Naive B cell (primary cell): ENCODE data around the gene ARHGEF7. TPM values are rescaled to one million over a fixed set of nuclear protein-coding genes. Genes with fewer than 3 reads are reported as not detected.
"Not testable (repeated sequence)": the region's sequence is repeated elsewhere in the genome, so short reads cannot be mapped to it uniquely, and the experiment has no call there.

Experiments
- ATAC-seq, 2 donors: fragments of 150-1000 bp; cut with Tn5 transposase; 2 replicates each; pipeline ENCODE4 v1.10.0; 2021; ENCODE audit warnings: low read depth in 2 of 2, mild to moderate bottlenecking in 2 of 2, moderate library complexity in 2 of 2
- DNase-seq: peaks from one replicate; pipeline ENCODE4 v3.0.0; 2022
- H3K27ac Mint-ChIP-seq, 6 donors: one replicate each; pipeline ENCODE4 v1.8.0; 2020 to 2022; ENCODE audit warnings: mild to moderate bottlenecking in 6 of 6, mixed read lengths in 6 of 6, moderate library complexity in 5 of 6, inconsistent platforms in 2 of 6
- H3K27me3 Mint-ChIP-seq, 3 donors: one replicate each; pipeline ENCODE4 v1.8.0; 2021 to 2022; ENCODE audit warnings: mixed read lengths in 3 of 3, mild to moderate bottlenecking in 1 of 3
- H3K36me3 Mint-ChIP-seq, 2 donors: one replicate each; pipeline ENCODE4 v1.8.0; 2020 to 2022; ENCODE audit warnings: mixed read lengths in 2 of 2, inconsistent platforms in 1 of 2, mild to moderate bottlenecking in 1 of 2
- H3K4me1 Mint-ChIP-seq, 3 donors: one replicate each; pipeline ENCODE4 v1.8.0; 2020 to 2022; ENCODE audit warnings: mixed read lengths in 3 of 3, inconsistent platforms in 1 of 3, mild to moderate bottlenecking in 1 of 3, moderate library complexity in 1 of 3
- H3K4me3 Mint-ChIP-seq, 8 donors: one replicate each; pipeline ENCODE4 v1.8.0; 2020 to 2022; ENCODE audit warnings: mild to moderate bottlenecking in 8 of 8, mixed read lengths in 8 of 8, moderate library complexity in 8 of 8, inconsistent platforms in 2 of 8
- H3K9me3 Mint-ChIP-seq, 7 donors: one replicate each; pipeline ENCODE4 v1.8.0; 2020 to 2022; ENCODE audit warnings: mixed read lengths in 7 of 7, mild to moderate bottlenecking in 5 of 7, inconsistent platforms in 2 of 7, moderate library complexity in 1 of 7
- polyA plus RNA-seq, 6 donors: library from polyadenylated mRNA; unstranded; fragments of 300-500 nt; fragmentation: Illumina TruSeq; gene quantifications; one replicate each; pipeline ENCODE4 v1.2.3, GENCODE V29; 2021; ENCODE audit warnings: low read depth in 6 of 6

The ARHGEF7 gene
- polyA plus RNA-seq = 10 to 100 TPM in 5 of 6 donors, 1 to 10 TPM in 1; 9.1 to 26.9 (median 17.5) TPM

- no peak for DNase-seq
- Mint-ChIP-seq H3K4me3 (peak within 1 kb of the TSS; percentile 87 to 95 (median 93)), H3K9me3 (no peaks in the 10 kb centered on the region), H3K4me1 (peaks cover 12 to 17% (median 16%) of the 10 kb centered on the region in 3 donors), H3K27ac (peak within 1 kb of the TSS in 5 of 6 donors; percentile 48 to 78 (median 64)), H3K27me3 (peaks cover 59 to 80% (median 78%) of the 10 kb centered on the region in 3 donors), H3K36me3 (peaks cover 0 to 4% of the 10 kb centered on the region in 2 donors)
- peak; percentile 48 to 52 for ATAC-seq
These were observed at the start of gene ARHGEF7 for GRCh38 chr13:111115061-111115964. TSS of gene ARHGEF7 (plus strand) at chr13:111115310. CDS start at chr13:111115527, 217 bp downstream.

GRCh38 chr13:111065698-111066097 lies 49.4 kb upstream of the ARHGEF7 start:
- Mint-ChIP-seq H3K4me3 (peak overlapping the region in 2 of 8 donors; percentile 39 to 74), H3K27me3 (peaks cover 45 to 62% (median 60%) of the 10 kb centered on the region in 3 donors), H3K27ac (no peak overlapping the region), H3K4me1 (peaks cover 8 to 14% (median 8%) of the 10 kb centered on the region in 3 donors), H3K36me3 (peaks cover 3 to 4% of the 10 kb centered on the region in 2 donors), H3K9me3 (peaks cover 2 to 7% (median 4%) of the 10 kb centered on the region in 7 donors)
- ATAC-seq (no peak), DNase-seq (no peak)

GRCh38 chr13:111066544-111066943 lies 48.6 kb upstream of the ARHGEF7 start:
- H3K4me1 Mint-ChIP-seq = peaks cover 8 to 16% (median 8%) of the 10 kb centered on the region in 3 donors
- peak overlapping the region; percentile 74 to 91 (median 77) for H3K4me3 Mint-ChIP-seq

GRCh38 chr13:111068009-111068350 lies 47.1 kb upstream of the ARHGEF7 start:
- peak overlapping the region in 6 of 8 donors; percentile 61 to 80 (median 75) for H3K4me3 Mint-ChIP-seq
- H3K27ac Mint-ChIP-seq = peak overlapping the region in 1 of 6 donors; percentile 31
- H3K27me3 Mint-ChIP-seq = peaks cover 33 to 57% (median 54%) of the 10 kb centered on the region in 3 donors
- DNase-seq (no peak), ATAC-seq (no peak)
- peaks cover 15 to 26% (median 21%) of the 10 kb centered on the region in 7 donors for H3K9me3 Mint-ChIP-seq
- H3K4me1 Mint-ChIP-seq = peaks cover 8 to 16% (median 8%) of the 10 kb centered on the region in 3 donors
- peaks cover 9 to 22% of the 10 kb centered on the region in 2 donors for H3K36me3 Mint-ChIP-seq

More at GRCh38 chr13:111066544-111066943, 48.6 kb upstream of the ARHGEF7 start:
- Mint-ChIP-seq H3K9me3 (peaks cover 8 to 15% (median 12%) of the 10 kb centered on the region in 7 donors), H3K36me3 (peaks cover 4 to 12% of the 10 kb centered on the region in 2 donors), H3K27ac (peak overlapping the region in 2 of 6 donors; percentile 36 to 87), H3K27me3 (peaks cover 38 to 64% (median 60%) of the 10 kb centered on the region in 3 donors)
- DNase-seq (no peak), ATAC-seq (no peak)

- Mint-ChIP-seq H3K9me3 (peaks cover 22 to 55% (median 48%) of the 10 kb centered on the region in 7 donors), H3K4me1 (peaks cover 8 to 16% (median 8%) of the 10 kb centered on the region in 3 donors), H3K27me3 (peaks cover 16 to 30% (median 28%) of the 10 kb centered on the region in 3 donors), H3K36me3 (peaks cover 9 to 31% of the 10 kb centered on the region in 2 donors), H3K4me3 (peak overlapping the region in 3 of 8 donors; percentile 4 to 76 (median 47)), H3K27ac (peak overlapping the region in 2 of 6 donors; percentile 47 to 84)
- not testable (repeated sequence) for ATAC-seq, DNase-seq
These were observed 44.0 kb upstream of the ARHGEF7 start for GRCh38 chr13:111071120-111071519.

GRCh38 chr13:111071526-111071925 lies 43.6 kb upstream of the ARHGEF7 start:
- not testable (repeated sequence) for DNase-seq
- Mint-ChIP-seq H3K9me3 (peaks cover 22 to 55% (median 48%) of the 10 kb centered on the region in 7 donors), H3K27me3 (peaks cover 12 to 26% (median 24%) of the 10 kb centered on the region in 3 donors)

GRCh38 chr13:111074826-111075225 lies 40.3 kb upstream of the ARHGEF7 start:
- peaks cover 0 to 2% (median 0%) of the 10 kb centered on the region in 3 donors for H3K4me1 Mint-ChIP-seq
- ATAC-seq (no peak), DNase-seq (no peak)
- H3K9me3 Mint-ChIP-seq = peaks cover 22 to 55% (median 48%) of the 10 kb centered on the region in 7 donors
- peaks cover 7 to 27% (median 13%) of the 10 kb centered on the region in 3 donors for H3K27me3 Mint-ChIP-seq
- peaks cover 9 to 31% of the 10 kb centered on the region in 2 donors for H3K36me3 Mint-ChIP-seq
- no peak overlapping the region for H3K4me3 Mint-ChIP-seq
- H3K27ac Mint-ChIP-seq = no peak overlapping the region

More at GRCh38 chr13:111071526-111071925, 43.6 kb upstream of the ARHGEF7 start:
- ATAC-seq, H3K4me3 Mint-ChIP-seq: not testable (repeated sequence)
- H3K36me3 Mint-ChIP-seq = peaks cover 9 to 31% of the 10 kb centered on the region in 2 donors
- H3K27ac Mint-ChIP-seq = peak overlapping the region in 1 of 6 donors; percentile 47
- peaks cover 4 to 13% (median 5%) of the 10 kb centered on the region in 3 donors for H3K4me1 Mint-ChIP-seq

GRCh38 chr13:111076155-111077013 lies 38.7 kb upstream of the ARHGEF7 start:
- Mint-ChIP-seq H3K4me1 (no peaks in the 10 kb centered on the region), H3K27me3 (peaks cover 13 to 26% (median 16%) of the 10 kb centered on the region in 3 donors), H3K27ac (peak overlapping the region in 1 of 6 donors; percentile 79), H3K36me3 (peaks cover 5 to 20% of the 10 kb centered on the region in 2 donors), H3K9me3 (peaks cover 14 to 43% (median 38%) of the 10 kb centered on the region in 7 donors), H3K4me3 (no peak overlapping the region)
- DNase-seq (no peak), ATAC-seq (no peak)

- Mint-ChIP-seq H3K4me1 (no peaks in the 10 kb centered on the region), H3K4me3 (no peak overlapping the region), H3K9me3 (peaks cover 5 to 17% (median 13%) of the 10 kb centered on the region in 7 donors), H3K27me3 (peaks cover 16 to 26% (median 17%) of the 10 kb centered on the region in 3 donors), H3K27ac (no peak overlapping the region), H3K36me3 (peaks cover 0 to 9% of the 10 kb centered on the region in 2 donors)
- no peak for DNase-seq
- ATAC-seq = no peak
These were observed 35.7 kb upstream of the ARHGEF7 start for GRCh38 chr13:111079375-111079774.

- H3K36me3 Mint-ChIP-seq = peaks cover 0 to 3% of the 10 kb centered on the region in 2 donors
- peaks cover 1 to 5% (median 2%) of the 10 kb centered on the region in 7 donors for H3K9me3 Mint-ChIP-seq
- no peak for DNase-seq
- no peak overlapping the region for H3K27ac Mint-ChIP-seq
- no peak for ATAC-seq
- H3K27me3 Mint-ChIP-seq = peaks cover 16 to 26% (median 25%) of the 10 kb centered on the region in 3 donors
- H3K4me1 Mint-ChIP-seq = no peaks in the 10 kb centered on the region
- no peak overlapping the region for H3K4me3 Mint-ChIP-seq
These were observed 34.5 kb upstream of the ARHGEF7 start for GRCh38 chr13:111080642-111081041.

- H3K27ac Mint-ChIP-seq = no peak overlapping the region
These were observed 32.9 kb upstream of the ARHGEF7 start for GRCh38 chr13:111082240-111082639.

GRCh38 chr13:111082769-111083168 lies 32.3 kb upstream of the ARHGEF7 start:
- H3K27me3 Mint-ChIP-seq = peaks cover 23 to 36% (median 25%) of the 10 kb centered on the region in 3 donors
- ATAC-seq, H3K27ac Mint-ChIP-seq, H3K4me1 Mint-ChIP-seq, H3K4me3 Mint-ChIP-seq, H3K9me3 Mint-ChIP-seq, H3K36me3 Mint-ChIP-seq, DNase-seq: not testable (repeated sequence)

More at GRCh38 chr13:111082240-111082639, 32.9 kb upstream of the ARHGEF7 start:
- Mint-ChIP-seq H3K9me3 (peaks cover 0 to 4% (median 0%) of the 10 kb centered on the region in 7 donors), H3K36me3 (no peaks in the 10 kb centered on the region), H3K4me1 (no peaks in the 10 kb centered on the region), H3K4me3 (no peak overlapping the region), H3K27me3 (peaks cover 20 to 36% (median 25%) of the 10 kb centered on the region in 3 donors)
- ATAC-seq (no peak), DNase-seq (no peak)
